Stimulated activated CD4-positive, alpha-beta T cell treated with anti-CD3 and anti-CD28 coated beads, Interleukin-1b, Interleukin-23, amount 100 ng/mL, for 48 hours (primary cell): ENCODE measurements around the gene SMAP2.
"Not testable (repeated sequence)": the region's sequence is repeated elsewhere in the genome, so short reads cannot be mapped to it uniquely, and the experiment has no call there.

ENCODE experiments used
- DNase-seq: peaks from one replicate; pipeline ENCODE4 v3.0.0-alpha.2; 2020

The SMAP2 gene

GRCh38 chr1:40373323-40374283 is at the start of gene SMAP2:
Gene SMAP2 (plus strand): TSS chr1:40373727. CDS start chr1:40374121, 394 bp downstream.
- DNase-seq: peak; percentile 96

GRCh38 chr1:40331403-40331802 is 42.1 kb upstream of the SMAP2 start:
- not testable (repeated sequence) for DNase-seq

GRCh38 chr1:40332695-40333094 is 40.8 kb upstream of the SMAP2 start:
- no peak for DNase-seq

- no peak for DNase-seq
Measured at GRCh38 chr1:40337443-40337842, 36.1 kb upstream of the SMAP2 start.

GRCh38 chr1:40338745-40339419 is 34.6 kb upstream of the SMAP2 start:
- DNase-seq: peak; percentile 91

- no peak for DNase-seq
Measured at GRCh38 chr1:40339420-40340323, 33.9 kb upstream of the SMAP2 start.

GRCh38 chr1:40341491-40342380 is 31.8 kb upstream of the SMAP2 start:
- DNase-seq: no peak

GRCh38 chr1:40342381-40342717 is 31.2 kb upstream of the SMAP2 start:
- DNase-seq: peak; percentile 16

- peak; percentile 31 for DNase-seq
Measured at GRCh38 chr1:40344597-40344996, 28.9 kb upstream of the SMAP2 start.

- DNase-seq: no peak
Measured at GRCh38 chr1:40350391-40350790, 23.1 kb upstream of the SMAP2 start.

- DNase-seq: no peak
Measured at GRCh38 chr1:40351124-40351523, 22.4 kb upstream of the SMAP2 start.

- DNase-seq: no peak
Measured at GRCh38 chr1:40352126-40352525, 21.4 kb upstream of the SMAP2 start.

GRCh38 chr1:40353082-40353481 is 20.4 kb upstream of the SMAP2 start:
- DNase-seq: no peak

- DNase-seq: no peak
Measured at GRCh38 chr1:40357625-40358024, 15.9 kb upstream of the SMAP2 start.

GRCh38 chr1:40360631-40361030 is 12.9 kb upstream of the SMAP2 start:
- no peak for DNase-seq

GRCh38 chr1:40361201-40361600 is 12.3 kb upstream of the SMAP2 start:
- DNase-seq: no peak

GRCh38 chr1:40361637-40362036 is 11.9 kb upstream of the SMAP2 start:
- no peak for DNase-seq

- no peak for DNase-seq
Measured at GRCh38 chr1:40362199-40362598, 11.3 kb upstream of the SMAP2 start.

- no peak for DNase-seq
Measured at GRCh38 chr1:40362699-40363098, 10.8 kb upstream of the SMAP2 start.

- DNase-seq: peak; percentile 63
Measured at GRCh38 chr1:40363721-40364120, 9.8 kb upstream of the SMAP2 start.

GRCh38 chr1:40371707-40372258 is 1.7 kb upstream of the SMAP2 start:
- no peak for DNase-seq
